ENCODE measurements around the gene ITGB7. TPM values are rescaled to one million over a fixed set of nuclear protein-coding genes. Genes with fewer than 3 reads are reported as not detected.

Gene ITGB7
- total and polyA plus RNA-seq, 10 of the 15 experiments (the other 5 are each of a cell fraction or from before 2014, with no cell fraction given): 54.5 to 487 (median 252) TPM

DNA sequence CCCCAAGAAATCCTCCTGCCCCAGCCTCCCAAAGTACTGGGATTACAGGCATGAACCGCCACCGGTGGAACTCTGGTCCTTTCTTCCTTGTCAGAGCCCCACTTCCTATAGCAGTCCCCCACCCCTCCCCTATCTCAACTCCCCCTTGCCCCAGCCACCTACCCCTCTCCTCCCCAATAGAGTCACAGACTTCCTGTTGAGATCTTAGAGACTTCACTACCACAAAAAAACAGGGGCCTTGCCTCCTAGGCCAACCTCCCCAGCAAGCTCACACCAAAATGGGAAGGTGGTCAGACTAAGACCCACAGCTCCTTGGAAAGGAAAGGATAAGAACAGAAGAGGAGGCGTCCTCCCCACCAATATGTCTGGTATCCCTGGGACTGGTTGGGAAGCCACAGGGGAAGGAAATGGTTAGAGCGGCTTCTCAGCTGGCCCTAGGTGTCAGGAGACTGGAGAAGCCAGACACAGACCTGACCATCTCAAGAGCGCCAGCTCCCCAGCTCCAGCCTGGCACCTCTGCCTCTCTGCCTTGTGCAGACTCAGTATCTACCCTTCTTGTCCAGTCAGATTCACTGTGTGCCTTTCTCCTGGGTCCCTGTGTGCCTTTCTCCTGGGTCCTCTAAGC, 8.5 kb downstream of the ITGB7 start (continued):
- 0 out of 2 replicates have a peak, but pooled peaks have one; percentile 18 for TF ChIP-seq IKZF1 (conservative IDR thresholded peaks at IDR 0.05)
- no peak for TF ChIP-seq CEBPB (IDR thresholded peaks at IDR 0.05; ENCODE audit: borderline replicate concordance in 1 of 2, low read depth in 2 of 2, low read length in 2 of 2)
- TF ChIP-seq, protein P1, sequence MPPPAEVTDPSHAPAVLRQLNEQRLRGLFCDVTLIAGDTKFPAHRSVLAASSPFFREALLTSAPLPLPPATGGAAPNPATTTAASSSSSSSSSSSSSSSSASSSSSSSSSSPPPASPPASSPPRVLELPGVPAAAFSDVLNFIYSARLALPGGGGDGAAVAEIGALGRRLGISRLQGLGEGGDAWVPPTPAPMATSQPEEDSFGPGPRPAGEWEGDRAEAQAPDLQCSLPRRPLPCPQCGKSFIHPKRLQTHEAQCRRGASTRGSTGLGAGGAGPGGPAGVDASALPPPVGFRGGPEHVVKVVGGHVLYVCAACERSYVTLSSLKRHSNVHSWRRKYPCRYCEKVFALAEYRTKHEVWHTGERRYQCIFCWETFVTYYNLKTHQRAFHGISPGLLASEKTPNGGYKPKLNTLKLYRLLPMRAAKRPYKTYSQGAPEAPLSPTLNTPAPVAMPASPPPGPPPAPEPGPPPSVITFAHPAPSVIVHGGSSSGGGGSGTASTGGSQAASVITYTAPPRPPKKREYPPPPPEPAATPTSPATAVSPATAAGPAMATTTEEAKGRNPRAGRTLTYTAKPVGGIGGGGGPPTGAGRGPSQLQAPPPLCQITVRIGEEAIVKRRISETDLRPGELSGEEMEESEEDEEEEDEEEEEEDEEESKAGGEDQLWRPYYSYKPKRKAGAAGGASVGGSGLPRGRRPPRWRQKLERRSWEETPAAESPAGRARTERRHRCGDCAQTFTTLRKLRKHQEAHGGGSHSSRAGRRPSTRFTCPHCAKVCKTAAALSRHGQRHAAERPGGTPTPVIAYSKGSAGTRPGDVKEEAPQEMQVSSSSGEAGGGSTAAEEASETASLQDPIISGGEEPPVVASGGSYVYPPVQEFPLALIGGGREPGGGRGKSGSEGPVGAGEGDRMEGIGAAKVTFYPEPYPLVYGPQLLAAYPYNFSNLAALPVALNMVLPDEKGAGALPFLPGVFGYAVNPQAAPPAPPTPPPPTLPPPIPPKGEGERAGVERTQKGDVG (CRISPR knock-in tag; IDR thresholded peaks at IDR 0.05): no peak
- no peak for TF ChIP-seq YY1 (IDR thresholded peaks at IDR 0.05; ENCODE audit: low read depth, low read length)
- no peak for TF ChIP-seq TBL1XR1 (IDR thresholded peaks at IDR 0.05; ENCODE audit: low read depth, low read length)
- TF ChIP-seq, protein P2, sequence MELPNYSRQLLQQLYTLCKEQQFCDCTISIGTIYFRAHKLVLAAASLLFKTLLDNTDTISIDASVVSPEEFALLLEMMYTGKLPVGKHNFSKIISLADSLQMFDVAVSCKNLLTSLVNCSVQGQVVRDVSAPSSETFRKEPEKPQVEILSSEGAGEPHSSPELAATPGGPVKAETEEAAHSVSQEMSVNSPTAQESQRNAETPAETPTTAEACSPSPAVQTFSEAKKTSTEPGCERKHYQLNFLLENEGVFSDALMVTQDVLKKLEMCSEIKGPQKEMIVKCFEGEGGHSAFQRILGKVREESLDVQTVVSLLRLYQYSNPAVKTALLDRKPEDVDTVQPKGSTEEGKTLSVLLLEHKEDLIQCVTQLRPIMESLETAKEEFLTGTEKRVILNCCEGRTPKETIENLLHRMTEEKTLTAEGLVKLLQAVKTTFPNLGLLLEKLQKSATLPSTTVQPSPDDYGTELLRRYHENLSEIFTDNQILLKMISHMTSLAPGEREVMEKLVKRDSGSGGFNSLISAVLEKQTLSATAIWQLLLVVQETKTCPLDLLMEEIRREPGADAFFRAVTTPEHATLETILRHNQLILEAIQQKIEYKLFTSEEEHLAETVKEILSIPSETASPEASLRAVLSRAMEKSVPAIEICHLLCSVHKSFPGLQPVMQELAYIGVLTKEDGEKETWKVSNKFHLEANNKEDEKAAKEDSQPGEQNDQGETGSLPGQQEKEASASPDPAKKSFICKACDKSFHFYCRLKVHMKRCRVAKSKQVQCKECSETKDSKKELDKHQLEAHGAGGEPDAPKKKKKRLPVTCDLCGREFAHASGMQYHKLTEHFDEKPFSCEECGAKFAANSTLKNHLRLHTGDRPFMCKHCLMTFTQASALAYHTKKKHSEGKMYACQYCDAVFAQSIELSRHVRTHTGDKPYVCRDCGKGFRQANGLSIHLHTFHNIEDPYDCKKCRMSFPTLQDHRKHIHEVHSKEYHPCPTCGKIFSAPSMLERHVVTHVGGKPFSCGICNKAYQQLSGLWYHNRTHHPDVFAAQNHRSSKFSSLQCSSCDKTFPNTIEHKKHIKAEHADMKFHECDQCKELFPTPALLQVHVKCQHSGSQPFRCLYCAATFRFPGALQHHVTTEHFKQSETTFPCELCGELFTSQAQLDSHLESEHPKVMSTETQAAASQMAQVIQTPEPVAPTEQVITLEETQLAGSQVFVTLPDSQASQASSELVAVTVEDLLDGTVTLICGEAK (IDR thresholded peaks at IDR 0.05; ENCODE audit: borderline replicate concordance): no peak

Measured in GM12878 (cell line).